RPMI7951 (cell line): Measurements from ENCODE around the gene PLAA. TPM values are rescaled to one million over a fixed set of nuclear protein-coding genes. Genes with fewer than 3 reads are reported as not detected.

Experiments
- DNase-seq: peaks from one replicate; pipeline ENCODE4 v3.0.0-alpha.2; 2012; ENCODE audit warnings: low read depth
- total RNA-seq: library from RNA; depleted of rRNA; stranded (reverse); fragments of >200 nt; shearing (Covaris generic); gene quantifications from 2 replicates; pipeline ENCODE4 v1.2.3, GENCODE V29; 2014; rRNA removed

The PLAA gene
- 18.1 and 22.6 TPM in 2 replicates for total RNA-seq

- peak; percentile 86 for DNase-seq
Observed at GRCh38 chr9:26946753-26947727, at the start of gene PLAA. Gene PLAA (minus strand): TSS chr9:26947242. CDS start chr9:26947045, 197 bp downstream.

- DNase-seq: no peak
Observed at GRCh38 chr9:26995810-26996209, 48.8 kb upstream of the PLAA start.

GRCh38 chr9:26983340-26983739 lies 36.3 kb upstream of the PLAA start:
- DNase-seq: no peak

GRCh38 chr9:26975728-26976707 lies 29.0 kb upstream of the PLAA start:
- peak; percentile 53 for DNase-seq

GRCh38 chr9:26974927-26975326 lies 27.9 kb upstream of the PLAA start:
- no peak for DNase-seq

GRCh38 chr9:26973989-26974388 lies 26.9 kb upstream of the PLAA start:
- DNase-seq: no peak

GRCh38 chr9:26971721-26972120 lies 24.7 kb upstream of the PLAA start:
- no peak for DNase-seq

GRCh38 chr9:26956860-26957233 lies 9.8 kb upstream of the PLAA start:
- no peak for DNase-seq

GRCh38 chr9:26955921-26956859 lies 9.1 kb upstream of the PLAA start, which contains the start of gene IFT74:
Gene IFT74 (plus strand): TSS chr9:26956412. CDS start chr9:26961968, 5,556 bp downstream.
- peak; percentile 97 for DNase-seq

GRCh38 chr9:26955222-26955903 lies 8.3 kb upstream of the PLAA start:
- DNase-seq: peak; percentile 46

GRCh38 chr9:26954050-26954508 lies 7.0 kb upstream of the PLAA start:
- peak; percentile 78 for DNase-seq

GRCh38 chr9:26951794-26952193 lies 4.8 kb upstream of the PLAA start:
- no peak for DNase-seq

GRCh38 chr9:26950521-26950920 lies 3.5 kb upstream of the PLAA start:
- no peak for DNase-seq

GRCh38 chr9:26949637-26950069 lies 2.6 kb upstream of the PLAA start:
- peak; percentile 50 for DNase-seq

GRCh38 chr9:26947736-26948135 lies 694 bp upstream of the PLAA start:
- DNase-seq: no peak

GRCh38 chr9:26945591-26945990 lies 1.5 kb downstream of the PLAA start:
- DNase-seq: no peak

GRCh38 chr9:26940779-26941178 lies 6.3 kb downstream of the PLAA start:
- no peak for DNase-seq

GRCh38 chr9:26939955-26940711 lies 6.9 kb downstream of the PLAA start:
- no peak for DNase-seq

GRCh38 chr9:26937816-26938371 lies 9.1 kb downstream of the PLAA start:
- DNase-seq: no peak
